Trophoblast cell (in vitro differentiated cells and primary cell): ENCODE measurements around the gene WWC2.
A peak's percentile ranks its signal among the peaks of the same experiment; 100 is the strongest.

Experiments used
- DNase-seq, 2 donors: peaks; one replicate each; pipeline ENCODE4 v3.0.0-alpha.2; 2016
- H2AFZ ChIP-seq: 2 replicates; pipeline ENCODE4 v1.6.1; 2013; ENCODE audit warnings: low read length, moderate library complexity, mild to moderate bottlenecking; ENCODE audit not compliant: insufficient read depth, poor library complexity
- H2AK5ac ChIP-seq: 2 replicates; pipeline ENCODE4 v1.6.1; 2013; ENCODE audit warnings: mild to moderate bottlenecking, low read length
- H2BK120ac ChIP-seq: 2 replicates; pipeline ENCODE4 v1.6.1; 2013; ENCODE audit warnings: low read length, mild to moderate bottlenecking, moderate library complexity; ENCODE audit not compliant: insufficient read depth, poor library complexity
- H2BK12ac ChIP-seq: 2 replicates; pipeline ENCODE4 v1.6.1; 2013; ENCODE audit warnings: mild to moderate bottlenecking, low read length, moderate library complexity
- H2BK5ac ChIP-seq: 2 replicates; pipeline ENCODE4 v1.6.1; 2013; ENCODE audit warnings: low read length, low read depth, moderate library complexity, mild to moderate bottlenecking; ENCODE audit not compliant: poor library complexity
- H3K14ac ChIP-seq: 2 replicates; pipeline ENCODE4 v1.6.1; 2013; ENCODE audit warnings: mild to moderate bottlenecking, low read length
- H3K18ac ChIP-seq: 2 replicates; pipeline ENCODE4 v1.6.1; 2013; ENCODE audit warnings: mild to moderate bottlenecking, low read length
- H3K23ac ChIP-seq: 2 replicates; pipeline ENCODE4 v1.6.1; 2013; ENCODE audit warnings: low read length
- H3K27ac ChIP-seq: 2 replicates; pipeline ENCODE4 v1.5.1; 2013; ENCODE audit warnings: low read depth, mild to moderate bottlenecking, inconsistent platforms, low read length, moderate library complexity
- H3K27me3 ChIP-seq: 2 replicates; pipeline ENCODE4 v1.6.1; 2013; ENCODE audit warnings: inconsistent platforms, mild to moderate bottlenecking, low read length, moderate library complexity; ENCODE audit not compliant: insufficient read depth
- H3K36me3 ChIP-seq, 2 experiments: 1 replicate in 1 of 2; 2 replicates in 1 of 2; pipeline ENCODE4 v1.6.1; 2013; ENCODE audit warnings: low read length in 2 of 2, mild to moderate bottlenecking in 2 of 2, moderate library complexity in 1 of 2; ENCODE audit not compliant: insufficient read depth in 2 of 2, control insufficient read depth in 1 of 2
- H3K4ac ChIP-seq: 2 replicates; pipeline ENCODE4 v1.6.1; 2013; ENCODE audit warnings: low read depth, mild to moderate bottlenecking, low read length, moderate library complexity
- H3K4me1 ChIP-seq, 2 experiments: 1 replicate in 1 of 2; 2 replicates in 1 of 2; pipeline ENCODE4 v1.6.1; 2013; ENCODE audit warnings: low read length in 2 of 2, mild to moderate bottlenecking in 2 of 2, moderate library complexity in 1 of 2; ENCODE audit not compliant: insufficient read depth in 2 of 2, control insufficient read depth in 1 of 2
- H3K4me2 ChIP-seq: 2 replicates; pipeline ENCODE4 v1.6.1; 2013; ENCODE audit warnings: inconsistent platforms, mild to moderate bottlenecking, low read length, moderate library complexity
- H3K4me3 ChIP-seq: 2 replicates; pipeline ENCODE4 v1.5.1; 2013; ENCODE audit warnings: mild to moderate bottlenecking, low read depth, low read length, inconsistent platforms
- H3K79me1 ChIP-seq: one replicate; pipeline ENCODE4 v1.6.1; 2013; ENCODE audit warnings: low read length
- H3K79me2 ChIP-seq: 2 replicates; pipeline ENCODE4 v1.6.1; 2013; ENCODE audit warnings: low read length, mild to moderate bottlenecking; ENCODE audit not compliant: control insufficient read depth, insufficient read depth, poor library complexity
- H3K9ac ChIP-seq: 2 replicates; pipeline ENCODE4 v1.6.1; 2013; ENCODE audit warnings: mild to moderate bottlenecking, low read length
- H3K9me3 ChIP-seq: 2 replicates; pipeline ENCODE4 v1.6.1; 2013; ENCODE audit warnings: low read depth, mild to moderate bottlenecking, control low read depth, inconsistent platforms, low read length; ENCODE audit not compliant: insufficient read depth
- H4K12ac ChIP-seq: 2 replicates; pipeline ENCODE4 v1.6.1; 2013; ENCODE audit warnings: low read depth, mild to moderate bottlenecking, low read length, moderate library complexity
- H4K8ac ChIP-seq: 2 replicates; pipeline ENCODE4 v1.6.1; 2013; ENCODE audit warnings: low read depth, mild to moderate bottlenecking, low read length, moderate library complexity
- H4K91ac ChIP-seq: one replicate; pipeline ENCODE4 v1.6.1; 2013; ENCODE audit warnings: low read depth, mild to moderate bottlenecking, low read length, moderate library complexity
- WGBS: extraction: QIAGEN DNeasy Blood & Tissue Kit; methylation state at CpG from one replicate; pipeline ENCODE4 v1.1.7; 2013; ENCODE audit warnings: missing lambda C conversion rate; ENCODE audit not compliant: insufficient read length, insufficient coverage; ENCODE audit errors: extremely low coverage; 5-methylcytosine and 5-hydroxymethylcytosine counted together

The WWC2 gene

GRCh38 chr4:183320211-183321059, 221.4 kb downstream of the WWC2 start, which contains the start of gene CLDN22:
TSS of gene CLDN22 (minus strand) at chr4:183320276. CDS start at chr4:183320218, 58 bp downstream.
- WGBS = no CpG with 5 or more reads among the region's 6 CpGs
- Histone ChIP-seq H3K18ac (no peak within 1 kb of the TSS), H3K36me3 (peaks cover 7% of the 10 kb centered on the region in 2 experiments), H3K79me2 (no peaks in the 10 kb centered on the region), H2AFZ (no peak within 1 kb of the TSS), H4K12ac (no peak within 1 kb of the TSS), H3K27ac (no peak within 1 kb of the TSS), H3K23ac (no peak within 1 kb of the TSS), H3K79me1 (no peaks in the 10 kb centered on the region), H2BK120ac (no peak within 1 kb of the TSS), H3K4me1 (no peaks in the 10 kb centered on the region), H3K4me3 (no peak within 1 kb of the TSS), H2BK5ac (no peak within 1 kb of the TSS), H3K4ac (no peak within 1 kb of the TSS), H3K4me2 (no peak within 1 kb of the TSS), H3K14ac (no peak within 1 kb of the TSS), H2AK5ac (no peak within 1 kb of the TSS), H4K8ac (no peak within 1 kb of the TSS), H4K91ac (no peak within 1 kb of the TSS), H3K9ac (no peak within 1 kb of the TSS), H3K27me3 (no peaks in the 10 kb centered on the region), H3K9me3 (no peaks in the 10 kb centered on the region), H2BK12ac (no peak within 1 kb of the TSS)
- DNase-seq = peak in 1 of 2 donors; percentile 44

GRCh38 chr4:183321079-183321478, 222.0 kb downstream of the WWC2 start:
- H2BK120ac ChIP-seq = no peak overlapping the region
- no peaks in the 10 kb centered on the region for H3K9me3 ChIP-seq
- no peak overlapping the region for H3K4me2 ChIP-seq
- no peaks in the 10 kb centered on the region for H3K79me1 ChIP-seq
- peaks cover 5 to 7% of the 10 kb centered on the region in 2 experiments for H3K36me3 ChIP-seq
- no peaks in the 10 kb centered on the region for H3K27me3 ChIP-seq
- no peak overlapping the region for H2BK12ac ChIP-seq
- no peaks in the 10 kb centered on the region for H3K79me2 ChIP-seq
- H2BK5ac ChIP-seq = no peak overlapping the region
- H2AFZ ChIP-seq = no peak overlapping the region
- no peak overlapping the region for H4K8ac ChIP-seq
- DNase-seq = no peak
- H3K18ac ChIP-seq = no peak overlapping the region
- WGBS = no CpG with 5 or more reads among the region's 2 CpGs
- no peak overlapping the region for H3K23ac ChIP-seq
- H3K9ac ChIP-seq = no peak overlapping the region
- H3K27ac ChIP-seq = no peak overlapping the region
- H3K14ac ChIP-seq = no peak overlapping the region
- H3K4me1 ChIP-seq = no peaks in the 10 kb centered on the region
- H3K4ac ChIP-seq = no peak overlapping the region
- no peak overlapping the region for H4K12ac ChIP-seq
- H4K91ac ChIP-seq = no peak overlapping the region
- no peak overlapping the region for H3K4me3 ChIP-seq
- no peak overlapping the region for H2AK5ac ChIP-seq

GRCh38 chr4:183321516-183321915, 222.5 kb downstream of the WWC2 start:
- no peak overlapping the region for H3K18ac ChIP-seq
- H3K14ac ChIP-seq = no peak overlapping the region
- H3K4me3 ChIP-seq = no peak overlapping the region
- no peak for DNase-seq
- H3K27ac ChIP-seq = no peak overlapping the region
- H2AK5ac ChIP-seq = no peak overlapping the region
- no peak overlapping the region for H2BK5ac ChIP-seq
- H4K91ac ChIP-seq = no peak overlapping the region
- H4K8ac ChIP-seq = no peak overlapping the region
- H2BK12ac ChIP-seq = no peak overlapping the region
- H3K9me3 ChIP-seq = no peaks in the 10 kb centered on the region
- no peaks in the 10 kb centered on the region for H3K27me3 ChIP-seq
- no peaks in the 10 kb centered on the region for H3K79me2 ChIP-seq
- no CpG with 5 or more reads among the region's 5 CpGs for WGBS
- H3K23ac ChIP-seq = no peak overlapping the region
- no peak overlapping the region for H3K4me2 ChIP-seq
- no peak overlapping the region for H2BK120ac ChIP-seq
- H3K4ac ChIP-seq = no peak overlapping the region
- no peaks in the 10 kb centered on the region for H3K4me1 ChIP-seq
- H4K12ac ChIP-seq = no peak overlapping the region
- no peak overlapping the region for H2AFZ ChIP-seq
- H3K79me1 ChIP-seq = no peaks in the 10 kb centered on the region
- H3K36me3 ChIP-seq = peaks cover 5% of the 10 kb centered on the region in 2 experiments
- H3K9ac ChIP-seq = no peak overlapping the region

- no peak within 1 kb of the TSS for H4K12ac ChIP-seq
- H3K27ac ChIP-seq = no peak within 1 kb of the TSS
- no peak within 1 kb of the TSS for H3K18ac ChIP-seq
- no peak within 1 kb of the TSS for H4K91ac ChIP-seq
- no peak within 1 kb of the TSS for H3K4me2 ChIP-seq
- H3K4ac ChIP-seq = no peak within 1 kb of the TSS
- no peak within 1 kb of the TSS for H2AFZ ChIP-seq
- H4K8ac ChIP-seq = no peak within 1 kb of the TSS
- H3K14ac ChIP-seq = no peak within 1 kb of the TSS
- H3K27me3 ChIP-seq = no peaks in the 10 kb centered on the region
- no peaks in the 10 kb centered on the region for H3K9me3 ChIP-seq
- H3K23ac ChIP-seq = no peak within 1 kb of the TSS
- H2BK12ac ChIP-seq = no peak within 1 kb of the TSS
- no CpG with 5 or more reads among the region's 5 CpGs for WGBS
- H2AK5ac ChIP-seq = no peak within 1 kb of the TSS
- H3K9ac ChIP-seq = no peak within 1 kb of the TSS
- H3K79me1 ChIP-seq = no peaks in the 10 kb centered on the region
- no peaks in the 10 kb centered on the region for H3K79me2 ChIP-seq
- no peak within 1 kb of the TSS for H3K4me3 ChIP-seq
- DNase-seq = no peak
- no peak within 1 kb of the TSS for H2BK5ac ChIP-seq
- peaks cover 5% of the 10 kb centered on the region in 2 experiments for H3K36me3 ChIP-seq
- H2BK120ac ChIP-seq = no peak within 1 kb of the TSS
- H3K4me1 ChIP-seq = no peaks in the 10 kb centered on the region
Observed at GRCh38 chr4:183322326-183322725, 223.3 kb downstream of the WWC2 start, which contains the start of gene CLDN24. TSS of gene CLDN24 (minus strand) at chr4:183322426. CDS start at chr4:183322426, 0 bp downstream.
